ENCODE data around the gene CHMP1B. TPM values are rescaled to one million over a fixed set of nuclear protein-coding genes. Genes with fewer than 3 reads are reported as not detected.
"Not testable (repeated sequence)": the region's sequence is repeated elsewhere in the genome, so short reads cannot be mapped to it uniquely, and the experiment has no call there.

Gene CHMP1B
- polyA plus RNA-seq, 1 experiment = 32.6 TPM

GRCh38 chr18:11850821-11851145, 430 bp upstream of the CHMP1B start:
- Histone ChIP-seq H3K27ac (ENCODE audit: low read depth, low read length) (peak overlapping the region; percentile 97), H3K4me3 (ENCODE audit: low read depth, low read length) (peak overlapping the region; percentile 97), H3K27me3 (ENCODE audit: control insufficient read depth, insufficient read depth, low read length) (no peaks in the 10 kb centered on the region), H3K9me3 (ENCODE audit: control insufficient read depth, insufficient read depth, low read length) (0 out of 2 replicates have a peak, but pooled peaks cover 3% of the 10 kb centered on the region)
- TF ChIP-seq CTCF (IDR thresholded peaks at IDR 0.05; ENCODE audit: low read depth, low read length) = no peak
- ChIA-PET CTCF (interaction anchor here (1.0 kb wide), 1 partner anchor 87 kb away, joined by 3 read pairs; no protein-coding TSS in a partner anchor), POLR2A (interaction anchor here (0.6 to 1.0 kb wide), 2 partner anchors 13 to 130 kb away, joined by 3 read pairs; partner anchors contain the start of gene IMPA2)
- DNase-seq (ENCODE audit: low read depth, low spot score) = no peak

DNA sequence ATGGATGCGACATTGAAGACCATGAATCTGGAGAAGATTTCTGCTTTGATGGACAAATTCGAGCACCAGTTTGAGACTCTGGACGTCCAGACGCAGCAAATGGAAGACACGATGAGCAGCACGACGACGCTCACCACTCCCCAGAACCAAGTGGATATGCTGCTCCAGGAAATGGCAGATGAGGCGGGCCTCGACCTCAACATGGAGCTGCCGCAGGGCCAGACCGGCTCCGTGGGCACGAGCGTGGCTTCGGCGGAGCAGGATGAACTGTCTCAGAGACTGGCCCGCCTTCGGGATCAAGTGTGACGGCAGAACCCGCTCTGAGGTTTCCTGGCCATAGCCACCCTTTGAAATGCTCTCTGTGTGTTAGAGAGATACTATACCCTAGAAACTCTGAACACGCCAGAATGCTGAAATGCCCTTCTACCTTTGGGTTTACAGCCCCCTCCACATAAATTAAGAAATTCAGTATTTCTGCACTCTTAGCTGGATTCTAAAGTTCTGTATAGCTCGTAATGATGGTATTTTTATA, 659 bp downstream of the CHMP1B start:
- DNase-seq (ENCODE audit: low read depth, low spot score) = no peak
- ChIA-PET CTCF (interaction anchor here (1.5 kb wide), 1 partner anchor 187 kb away, joined by 5 read pairs; no protein-coding TSS in a partner anchor), POLR2A (no interaction called here)
- no peaks in the 10 kb centered on the region for H3K27me3 ChIP-seq (ENCODE audit: control insufficient read depth, insufficient read depth, low read length)
- 0 out of 2 replicates have a peak, but pooled peaks cover 3% of the 10 kb centered on the region for H3K9me3 ChIP-seq (ENCODE audit: control insufficient read depth, insufficient read depth, low read length)
- H3K27ac ChIP-seq (ENCODE audit: low read depth, low read length) = peak overlapping the region; percentile 97
- no peak for TF ChIP-seq CTCF (IDR thresholded peaks at IDR 0.05; ENCODE audit: low read depth, low read length)
- peak overlapping the region; percentile 97 for H3K4me3 ChIP-seq (ENCODE audit: low read depth, low read length)

- not testable (repeated sequence) for H3K9me3 ChIP-seq (ENCODE audit: control insufficient read depth, insufficient read depth, low read length); H3K27me3 ChIP-seq (ENCODE audit: control insufficient read depth, insufficient read depth, low read length); DNase-seq (ENCODE audit: low read depth, low spot score); H3K4me3 ChIP-seq (ENCODE audit: low read depth, low read length); H3K27ac ChIP-seq (ENCODE audit: low read depth, low read length)
- ChIA-PET CTCF (interaction anchor here (1.4 to 2.4 kb wide), 2 partner anchors 84 to 140 kb away, joined by 3 to 5 read pairs; no protein-coding TSS in a partner anchor), POLR2A (interaction anchor here (0.6 kb wide), 1 partner anchor 126 kb away, joined by 7 read pairs; no protein-coding TSS in a partner anchor)
Measured at GRCh38 chr18:11854554-11854953, 3.3 kb downstream of the CHMP1B start.

- ChIA-PET POLR2A (no interaction called here), CTCF (no interaction called here)
- no peak for TF ChIP-seq CTCF (IDR thresholded peaks at IDR 0.05; ENCODE audit: low read depth, low read length)
- Histone ChIP-seq H3K4me3 (ENCODE audit: low read depth, low read length) (peak overlapping the region; percentile 39), H3K9me3 (ENCODE audit: control insufficient read depth, insufficient read depth, low read length) (no peaks in the 10 kb centered on the region; the same call in 1 of the 2 replicates), H3K27ac (ENCODE audit: low read depth, low read length) (peak overlapping the region; percentile 100), H3K27me3 (ENCODE audit: control insufficient read depth, insufficient read depth, low read length) (no peaks in the 10 kb centered on the region)
- peak; percentile 99 for DNase-seq (ENCODE audit: low read depth, low spot score)
Measured at GRCh38 chr18:11857177-11857887, 6.1 kb downstream of the CHMP1B start.

- ChIA-PET CTCF (interaction anchor here (0.6 to 1.0 kb wide), 2 partner anchors 126 to 136 kb away, joined by 3 to 4 read pairs; no protein-coding TSS in a partner anchor), POLR2A (no interaction called here)
- no peak for TF ChIP-seq CTCF (IDR thresholded peaks at IDR 0.05; ENCODE audit: low read depth, low read length)
- Histone ChIP-seq H3K4me3 (ENCODE audit: low read depth, low read length) (no peak overlapping the region), H3K9me3 (ENCODE audit: control insufficient read depth, insufficient read depth, low read length) (no peaks in the 10 kb centered on the region; the same call in 1 of the 2 replicates), H3K27me3 (ENCODE audit: control insufficient read depth, insufficient read depth, low read length) (no peaks in the 10 kb centered on the region), H3K27ac (ENCODE audit: low read depth, low read length) (no peak overlapping the region)
- no peak for DNase-seq (ENCODE audit: low read depth, low spot score)
Measured at GRCh38 chr18:11859282-11859830, 8.1 kb downstream of the CHMP1B start.

All from AG04450 (cell line).